Measurements from ENCODE around the gene SELPLG. TPM values are rescaled to one million over a fixed set of nuclear protein-coding genes. Genes with fewer than 3 reads are reported as not detected.

Gene SELPLG
- total RNA-seq, 1 experiment from 2014 or later = 0.97 TPM

DNA sequence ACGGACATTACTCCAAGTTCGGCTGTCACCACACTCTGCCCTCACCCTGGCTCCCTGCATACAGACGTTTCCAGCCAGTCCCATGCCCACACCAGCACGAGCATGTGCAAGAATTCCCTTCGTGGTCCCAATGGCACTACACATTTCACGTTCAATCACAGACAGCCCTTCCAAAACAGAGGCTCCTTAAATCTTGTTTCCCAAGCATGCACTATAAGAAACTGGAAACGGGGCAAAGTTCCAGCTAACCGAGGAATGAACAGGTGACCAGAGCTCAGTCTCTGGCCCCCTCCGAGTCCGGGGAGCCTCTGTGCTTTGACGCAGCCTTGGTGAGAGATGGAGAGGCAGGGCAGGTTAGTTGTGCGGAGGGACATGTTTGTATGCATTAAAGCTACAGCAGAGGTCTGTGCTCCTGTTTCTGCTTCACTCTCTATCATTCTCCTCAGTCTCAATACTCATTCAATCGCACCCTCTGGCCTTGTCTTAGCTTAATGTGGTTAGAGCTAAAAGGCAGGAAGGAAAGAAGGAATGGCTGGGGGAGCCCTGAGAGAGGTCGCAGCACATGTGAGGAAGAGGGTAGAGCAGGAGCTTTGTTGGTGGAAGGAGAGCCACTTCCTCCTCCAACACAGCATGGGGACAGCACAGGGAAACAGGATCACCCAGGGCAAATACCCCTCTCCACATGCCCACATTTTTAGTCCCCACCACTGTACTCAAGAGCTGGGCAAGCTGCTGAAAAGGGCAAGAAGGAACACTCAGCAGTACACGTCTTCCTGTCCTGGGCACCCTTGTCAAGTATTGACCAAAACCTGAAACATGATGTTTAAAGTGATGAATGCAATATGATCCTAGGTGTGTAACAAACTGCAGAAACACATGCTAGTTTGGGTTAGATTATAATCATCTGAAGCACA, 12.2 kb upstream of the SELPLG start:
- H3K79me2 ChIP-seq (ENCODE audit: low read length) = no peaks in the 10 kb centered on the region
- DNase-seq = no peak
- no peak overlapping the region for H3K4me3 ChIP-seq (ENCODE audit: low read length)
- H3K27ac ChIP-seq (ENCODE audit: low read length) = no peak overlapping the region
- no peaks in the 10 kb centered on the region for H3K36me3 ChIP-seq (ENCODE audit: insufficient read depth, low read length)
- H4K20me1 ChIP-seq (ENCODE audit: insufficient read depth, low read depth, low read length) = no peaks in the 10 kb centered on the region
- no peak overlapping the region for H3K9ac ChIP-seq (ENCODE audit: low read length)
- peaks cover 40% of the 10 kb centered on the region for H3K4me1 ChIP-seq (ENCODE audit: low read length)
- H3K9me3 ChIP-seq (ENCODE audit: low read length) = no peaks in the 10 kb centered on the region
- no peak overlapping the region for H2AFZ ChIP-seq (ENCODE audit: low read length)
- no peaks in the 10 kb centered on the region for H3K27me3 ChIP-seq (ENCODE audit: low read length)
- H3K9me2 ChIP-seq (replicated peaks; ENCODE audit: insufficient read depth, low read length) = no peaks in the 10 kb centered on the region
- no peak overlapping the region for H3K4me2 ChIP-seq (ENCODE audit: low read depth, low read length, poor library complexity, severe bottlenecking)

DNA sequence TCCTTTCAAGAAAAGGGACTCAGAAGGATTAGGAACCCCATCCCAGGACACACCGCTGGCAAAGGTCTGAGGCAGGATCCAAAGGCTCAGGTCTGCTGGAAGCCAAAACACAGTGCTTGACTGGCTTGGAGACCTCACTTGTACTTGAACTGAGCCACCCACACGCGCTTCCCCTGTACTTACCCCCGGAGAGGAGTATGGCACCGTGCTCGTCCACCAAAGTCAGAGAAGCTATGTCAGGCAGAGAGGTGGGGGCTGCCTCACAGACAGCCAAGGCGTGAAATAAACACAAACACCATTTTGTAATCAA, 11.1 kb upstream of the SELPLG start:
- H3K4me1 ChIP-seq (ENCODE audit: low read length) = peaks cover 48% of the 10 kb centered on the region
- no peaks in the 10 kb centered on the region for H3K9me2 ChIP-seq (replicated peaks; ENCODE audit: insufficient read depth, low read length)
- H3K79me2 ChIP-seq (ENCODE audit: low read length) = no peaks in the 10 kb centered on the region
- DNase-seq = no peak
- H2AFZ ChIP-seq (ENCODE audit: low read length) = no peak overlapping the region
- no peaks in the 10 kb centered on the region for H3K27me3 ChIP-seq (ENCODE audit: low read length)
- H3K36me3 ChIP-seq (ENCODE audit: insufficient read depth, low read length) = no peaks in the 10 kb centered on the region
- H3K27ac ChIP-seq (ENCODE audit: low read length) = no peak overlapping the region
- H3K4me3 ChIP-seq (ENCODE audit: low read length) = no peak overlapping the region
- H3K9ac ChIP-seq (ENCODE audit: low read length) = no peak overlapping the region
- no peak overlapping the region for H3K4me2 ChIP-seq (ENCODE audit: low read depth, low read length, poor library complexity, severe bottlenecking)
- no peaks in the 10 kb centered on the region for H3K9me3 ChIP-seq (ENCODE audit: low read length)
- H4K20me1 ChIP-seq (ENCODE audit: insufficient read depth, low read depth, low read length) = no peaks in the 10 kb centered on the region

DNA sequence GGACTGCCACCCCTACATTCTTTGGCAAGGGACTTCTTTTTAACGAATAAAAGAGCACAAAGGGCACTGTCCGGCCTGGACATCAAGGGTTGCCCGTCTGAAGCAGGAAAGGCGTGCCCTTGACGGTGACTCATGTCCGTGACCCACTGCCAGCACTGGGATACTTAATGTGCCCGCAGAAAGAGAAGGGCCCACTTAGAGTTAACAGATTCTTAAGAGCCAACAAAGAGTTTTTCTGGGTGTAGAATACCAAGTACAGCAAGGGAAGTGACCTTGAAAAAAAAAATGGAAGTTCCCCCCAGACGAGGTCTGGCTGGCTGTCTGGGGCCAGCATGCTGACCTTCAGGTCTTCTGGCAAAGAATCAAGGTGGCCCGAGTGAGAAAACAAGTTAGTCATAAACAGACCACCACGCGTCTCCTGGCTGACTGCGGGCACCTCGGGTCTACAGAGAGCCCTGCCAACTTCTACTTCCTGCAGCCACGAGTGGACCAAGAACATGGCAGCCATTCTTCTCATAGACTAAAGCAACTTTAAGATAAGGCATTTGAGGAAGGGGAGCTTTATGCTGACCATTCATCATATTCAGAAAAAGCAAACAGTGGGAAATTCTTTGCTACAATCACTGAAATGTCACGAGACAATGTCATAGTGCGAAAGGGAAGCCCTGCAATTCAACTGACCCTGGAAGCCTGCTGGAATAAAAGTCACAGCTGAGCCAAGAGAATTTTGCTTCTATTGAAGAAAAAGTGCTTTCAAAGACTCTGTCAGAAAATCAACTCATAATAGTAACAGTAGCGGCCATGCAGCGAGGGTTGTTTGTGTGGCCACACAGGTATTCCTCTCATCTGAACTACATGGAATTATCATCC, 10.5 kb upstream of the SELPLG start:
- peaks cover 53% of the 10 kb centered on the region for H3K4me1 ChIP-seq (ENCODE audit: low read length)
- H3K4me2 ChIP-seq (ENCODE audit: low read depth, low read length, poor library complexity, severe bottlenecking) = no peak overlapping the region
- DNase-seq = no peak

DNA sequence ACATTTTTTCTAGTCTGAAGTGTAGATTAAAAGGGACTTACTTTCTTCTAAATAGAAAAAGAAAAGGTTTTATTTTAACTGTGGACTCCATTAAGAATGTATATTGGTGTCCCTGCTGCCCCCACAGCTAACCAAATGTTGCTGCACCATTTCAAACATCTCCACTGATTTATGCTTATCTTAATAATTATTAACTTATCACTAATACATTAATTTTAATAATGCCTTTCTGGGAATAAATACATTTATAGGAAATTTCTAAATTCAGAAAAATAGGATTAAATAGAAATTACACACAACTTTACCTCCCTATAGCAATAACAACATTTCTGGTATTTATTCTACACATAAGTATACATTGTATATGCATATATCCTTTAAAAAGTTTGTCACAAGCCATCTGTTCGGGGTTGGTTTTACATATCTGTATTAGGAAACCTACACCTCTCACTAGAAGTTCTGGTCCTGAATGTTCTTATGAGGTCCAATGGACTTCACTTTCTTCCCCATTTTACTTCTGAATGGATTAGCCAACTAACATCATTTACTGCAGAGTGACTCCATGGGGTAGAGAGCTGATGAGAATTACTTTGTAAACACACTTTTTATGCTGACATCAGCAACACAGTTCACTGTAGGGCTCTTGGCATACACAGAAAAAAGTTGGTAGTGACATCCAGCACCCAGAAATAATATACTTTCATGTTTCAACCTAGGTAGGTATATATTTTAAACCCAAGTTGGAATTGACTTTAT, 9.4 kb upstream of the SELPLG start:
- no peak for DNase-seq
- Histone ChIP-seq H3K4me1 (ENCODE audit: low read length) (peaks cover 63% of the 10 kb centered on the region), H3K4me3 (ENCODE audit: low read length) (peak overlapping the region; percentile 48), H3K4me2 (ENCODE audit: low read depth, low read length, poor library complexity, severe bottlenecking) (peak overlapping the region; percentile 72), H2AFZ (ENCODE audit: low read length) (no peak overlapping the region), H4K20me1 (ENCODE audit: insufficient read depth, low read depth, low read length) (no peaks in the 10 kb centered on the region), H3K9ac (ENCODE audit: low read length) (no peak overlapping the region), H3K79me2 (ENCODE audit: low read length) (no peaks in the 10 kb centered on the region), H3K27ac (ENCODE audit: low read length) (peak overlapping the region; percentile 87), H3K27me3 (ENCODE audit: low read length) (no peaks in the 10 kb centered on the region), H3K9me3 (ENCODE audit: low read length) (no peaks in the 10 kb centered on the region), H3K36me3 (ENCODE audit: insufficient read depth, low read length) (no peaks in the 10 kb centered on the region), H3K9me2 (replicated peaks; ENCODE audit: insufficient read depth, low read length) (no peaks in the 10 kb centered on the region)

More for the DNA sequence above, 10.5 kb upstream of the SELPLG start:
- no peaks in the 10 kb centered on the region for H3K27me3 ChIP-seq (ENCODE audit: low read length)
- no peaks in the 10 kb centered on the region for H3K9me3 ChIP-seq (ENCODE audit: low read length)
- H3K36me3 ChIP-seq (ENCODE audit: insufficient read depth, low read length) = no peaks in the 10 kb centered on the region
- H3K4me3 ChIP-seq (ENCODE audit: low read length) = no peak overlapping the region
- no peaks in the 10 kb centered on the region for H3K79me2 ChIP-seq (ENCODE audit: low read length)
- no peak overlapping the region for H2AFZ ChIP-seq (ENCODE audit: low read length)
- H3K9ac ChIP-seq (ENCODE audit: low read length) = no peak overlapping the region
- H4K20me1 ChIP-seq (ENCODE audit: insufficient read depth, low read depth, low read length) = no peaks in the 10 kb centered on the region
- H3K9me2 ChIP-seq (replicated peaks; ENCODE audit: insufficient read depth, low read length) = no peaks in the 10 kb centered on the region
- H3K27ac ChIP-seq (ENCODE audit: low read length) = no peak overlapping the region

DNA sequence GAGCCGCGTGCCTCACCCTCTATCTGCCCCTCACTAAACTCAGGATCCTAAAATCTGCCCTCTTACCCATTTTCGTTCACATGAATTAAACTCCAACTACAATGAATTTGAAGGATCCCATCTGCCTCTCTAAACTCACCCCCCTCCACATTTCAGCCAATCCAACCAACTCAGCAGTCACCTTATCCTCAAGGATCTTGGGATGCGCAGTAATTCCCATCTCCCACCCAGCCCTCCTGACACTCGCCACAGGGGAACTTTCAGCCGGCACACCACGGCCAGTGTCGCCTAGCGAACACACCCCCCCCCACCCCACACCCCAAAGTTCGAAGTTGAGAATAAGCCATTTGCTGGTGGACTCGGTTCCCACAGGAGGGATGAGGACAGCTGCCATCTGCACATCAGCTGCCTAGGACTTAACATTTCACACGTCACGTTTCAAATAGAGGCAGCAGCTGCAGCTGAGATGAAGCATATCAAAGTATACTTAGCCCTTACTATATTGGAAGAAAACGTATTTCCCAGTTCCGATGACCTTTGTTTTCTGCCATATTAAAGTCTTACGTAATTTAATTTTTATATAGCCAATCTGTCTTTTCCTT, 8.7 kb upstream of the SELPLG start:
- DNase-seq = peak; percentile 86
- Histone ChIP-seq H3K4me3 (ENCODE audit: low read length) (peak overlapping the region; percentile 48), H3K9me3 (ENCODE audit: low read length) (no peaks in the 10 kb centered on the region), H4K20me1 (ENCODE audit: insufficient read depth, low read depth, low read length) (no peaks in the 10 kb centered on the region), H3K27ac (ENCODE audit: low read length) (peak overlapping the region; percentile 87), H3K9me2 (replicated peaks; ENCODE audit: insufficient read depth, low read length) (no peaks in the 10 kb centered on the region), H3K27me3 (ENCODE audit: low read length) (no peaks in the 10 kb centered on the region), H3K36me3 (ENCODE audit: insufficient read depth, low read length) (no peaks in the 10 kb centered on the region), H3K79me2 (ENCODE audit: low read length) (no peaks in the 10 kb centered on the region), H3K4me1 (ENCODE audit: low read length) (peaks cover 69% of the 10 kb centered on the region), H3K4me2 (ENCODE audit: low read depth, low read length, poor library complexity, severe bottlenecking) (peak overlapping the region; percentile 72), H2AFZ (ENCODE audit: low read length) (no peak overlapping the region), H3K9ac (ENCODE audit: low read length) (peak overlapping the region; percentile 61)

DNA sequence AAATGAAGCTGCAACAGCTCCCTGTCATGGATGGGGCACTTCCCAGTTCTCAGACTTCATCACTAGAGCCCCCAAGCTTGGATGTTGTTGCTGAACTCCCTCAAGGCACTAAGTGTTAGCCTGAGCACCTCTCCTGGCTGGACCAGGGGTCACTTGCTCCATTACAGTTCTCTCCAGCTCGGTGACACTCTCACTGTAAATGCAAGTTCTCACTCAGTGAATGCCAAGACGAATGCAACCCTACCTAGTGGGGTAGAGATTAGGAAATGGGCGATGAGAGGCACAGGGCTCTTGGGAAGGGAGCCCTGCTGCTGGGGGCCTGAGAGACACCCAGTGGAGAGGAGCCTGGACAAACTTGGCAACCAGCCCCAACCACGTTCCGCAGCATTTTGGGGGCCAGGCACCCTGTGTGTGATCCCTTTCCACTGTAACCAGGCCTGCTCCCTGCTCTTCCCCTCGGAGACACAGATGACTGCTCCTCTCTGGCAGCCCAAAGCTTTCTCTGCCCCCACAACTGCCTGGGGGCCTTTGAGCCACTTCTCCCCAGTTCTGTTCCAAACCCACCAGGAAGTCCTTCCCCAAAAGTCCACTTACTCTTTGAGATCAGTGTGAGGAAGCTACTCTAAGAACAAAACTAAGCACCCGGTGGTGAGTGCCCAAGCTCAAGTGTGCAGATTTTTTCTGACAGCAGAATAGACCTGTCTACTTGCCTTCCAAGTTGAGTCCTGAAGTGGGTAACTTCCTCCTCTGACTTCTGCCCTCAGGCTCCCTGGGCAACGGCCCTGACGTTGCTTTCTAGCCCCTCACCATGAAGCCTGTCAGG, 8.0 kb upstream of the SELPLG start:
- H3K27me3 ChIP-seq (ENCODE audit: low read length) = no peaks in the 10 kb centered on the region
- H4K20me1 ChIP-seq (ENCODE audit: insufficient read depth, low read depth, low read length) = no peaks in the 10 kb centered on the region
- H2AFZ ChIP-seq (ENCODE audit: low read length) = no peak overlapping the region
- no peaks in the 10 kb centered on the region for H3K9me3 ChIP-seq (ENCODE audit: low read length)
- H3K9me2 ChIP-seq (replicated peaks; ENCODE audit: insufficient read depth, low read length) = no peaks in the 10 kb centered on the region
- H3K4me2 ChIP-seq (ENCODE audit: low read depth, low read length, poor library complexity, severe bottlenecking) = peak overlapping the region; percentile 72
- peak overlapping the region; percentile 48 for H3K4me3 ChIP-seq (ENCODE audit: low read length)
- peak; percentile 77 for DNase-seq
- no peaks in the 10 kb centered on the region for H3K79me2 ChIP-seq (ENCODE audit: low read length)
- peak overlapping the region; percentile 61 for H3K9ac ChIP-seq (ENCODE audit: low read length)
- peak overlapping the region; percentile 87 for H3K27ac ChIP-seq (ENCODE audit: low read length)
- H3K4me1 ChIP-seq (ENCODE audit: low read length) = peaks cover 73% of the 10 kb centered on the region
- no peaks in the 10 kb centered on the region for H3K36me3 ChIP-seq (ENCODE audit: insufficient read depth, low read length)

DNA sequence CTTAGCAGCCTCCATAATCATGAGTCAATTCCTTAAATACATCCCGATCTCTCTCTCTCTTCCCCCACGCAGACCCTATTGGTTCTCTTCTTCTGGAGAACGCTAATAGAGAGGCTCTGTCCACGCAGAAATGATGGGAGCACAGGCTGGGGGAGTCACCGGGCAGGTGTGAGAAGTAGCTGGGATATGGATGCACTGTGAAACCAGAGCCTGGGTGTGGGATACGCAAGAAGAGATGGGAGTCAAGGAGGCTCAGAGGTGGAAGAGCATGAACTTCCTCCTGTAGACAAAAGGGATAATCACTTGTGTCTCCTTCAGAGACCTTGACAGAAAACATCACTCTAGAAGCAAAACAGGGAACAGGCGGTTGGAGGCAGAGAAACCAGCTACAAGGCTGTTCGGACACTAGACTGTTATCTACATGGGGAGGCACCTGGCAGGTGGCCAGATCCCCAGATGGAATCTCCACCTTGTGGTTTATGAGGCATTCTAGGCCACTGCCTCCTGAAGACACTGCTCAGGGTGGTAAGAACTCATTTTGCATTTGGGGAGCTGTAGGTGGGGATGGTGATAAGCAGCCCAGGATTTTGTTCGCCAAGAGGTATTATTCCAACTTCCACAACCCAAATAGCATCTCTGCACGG, 7.2 kb upstream of the SELPLG start:
- Histone ChIP-seq H3K9ac (ENCODE audit: low read length) (peak overlapping the region; percentile 61; the same call in 1 of the 2 replicates), H3K4me3 (ENCODE audit: low read length) (no peak overlapping the region), H3K4me2 (ENCODE audit: low read depth, low read length, poor library complexity, severe bottlenecking) (peak overlapping the region; percentile 72), H2AFZ (ENCODE audit: low read length) (no peak overlapping the region), H3K27ac (ENCODE audit: low read length) (peak overlapping the region; percentile 87), H3K27me3 (ENCODE audit: low read length) (no peaks in the 10 kb centered on the region), H4K20me1 (ENCODE audit: insufficient read depth, low read depth, low read length) (no peaks in the 10 kb centered on the region), H3K9me2 (replicated peaks; ENCODE audit: insufficient read depth, low read length) (no peaks in the 10 kb centered on the region), H3K9me3 (ENCODE audit: low read length) (no peaks in the 10 kb centered on the region), H3K4me1 (ENCODE audit: low read length) (peaks cover 74% of the 10 kb centered on the region), H3K79me2 (ENCODE audit: low read length) (no peaks in the 10 kb centered on the region), H3K36me3 (ENCODE audit: insufficient read depth, low read length) (no peaks in the 10 kb centered on the region)
- DNase-seq = peak; percentile 64
